Loucy (cell line): ENCODE results near the gene IP6K3.

Experiments used
- CTCF ChIP-seq: fragments of 200-600 bp; sonication (generic); conservative IDR thresholded peaks from 2 replicates; pipeline ENCODE4 v1.5.1; 2014; ENCODE audit warnings: mild to moderate bottlenecking, antibody characterized with exemption, low read length
- EZH2phosphoT487 ChIP-seq: fragments of 200-600 bp; IDR thresholded peaks from 2 replicates; pipeline ENCODE4 v1.6.1; 2018; ENCODE audit warnings: antibody characterized with exemption, mild to moderate bottlenecking, moderate library complexity, borderline replicate concordance

DNA sequence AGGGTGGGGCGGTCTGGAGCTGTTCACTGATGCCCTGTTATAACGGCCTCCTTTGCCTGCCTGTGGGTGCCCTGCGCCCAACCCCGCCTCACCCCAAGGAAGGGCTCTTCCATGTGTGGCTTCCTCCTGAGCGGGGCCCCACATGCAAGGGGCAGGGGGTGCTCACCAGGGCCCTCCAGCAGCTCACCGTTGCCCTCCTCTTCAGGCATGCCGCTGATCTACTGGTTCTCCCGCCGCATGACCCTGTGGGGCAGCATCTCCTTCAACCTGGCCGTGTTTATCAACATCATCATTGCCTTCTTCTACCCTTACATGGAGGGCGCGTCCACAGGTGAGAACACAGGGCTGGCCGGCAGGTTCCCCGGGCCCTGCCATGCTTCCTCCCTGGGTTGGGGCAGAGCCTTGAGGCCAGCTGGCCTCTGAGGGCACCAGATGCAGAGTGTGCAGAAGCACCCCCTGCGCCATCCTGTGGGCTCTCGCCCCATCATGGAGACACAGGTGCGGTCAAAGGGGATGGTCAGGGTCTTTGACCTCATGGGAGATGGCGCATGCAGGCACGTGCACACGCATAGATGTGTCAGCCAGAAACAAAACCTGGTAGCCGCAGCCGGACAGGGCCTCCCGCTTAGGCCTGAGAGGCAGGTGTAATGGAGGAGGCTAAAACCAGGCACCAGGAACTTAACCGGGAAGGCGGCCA, 58.1 kb downstream of the IP6K3 start:
- no peak for TF ChIP-seq CTCF
- no peak for TF ChIP-seq EZH2phosphoT487
